Measurements from ENCODE around the gene NFX1. TPM values are rescaled to one million over a fixed set of nuclear protein-coding genes. Genes with fewer than 3 reads are reported as not detected.
A peak's percentile ranks its signal among the peaks of the same experiment; 100 is the strongest.
"Not testable (repeated sequence)": the region's sequence is repeated elsewhere in the genome, so short reads cannot be mapped to it uniquely, and the experiment has no call there.

NFX1 gene
- total RNA-seq, 1 experiment from 2014 or later = 10.8 TPM

- no peak for DNase-seq (ENCODE audit: low read depth)
- in situ Hi-C loops (cut with HindIII; ENCODE audit: low pct_unique_long_range_greater_than_20kb, low sequenced_read_pairs) = no loop called here
Measured at GRCh38 chr9:33340186-33340585, 49.9 kb downstream of the NFX1 start.

GRCh38 chr9:33341182-33341581 lies 50.9 kb downstream of the NFX1 start:
- in situ Hi-C loops (cut with HindIII; ENCODE audit: low pct_unique_long_range_greater_than_20kb, low sequenced_read_pairs) = no loop called here
- no peak for DNase-seq (ENCODE audit: low read depth)

- DNase-seq (ENCODE audit: low read depth) = no peak
- in situ Hi-C loops (cut with HindIII; ENCODE audit: low pct_unique_long_range_greater_than_20kb, low sequenced_read_pairs) = no loop called here
Measured at GRCh38 chr9:33344145-33344544, 53.8 kb downstream of the NFX1 start.

- in situ Hi-C loops (cut with HindIII; ENCODE audit: low pct_unique_long_range_greater_than_20kb, low sequenced_read_pairs) = no loop called here
- DNase-seq (ENCODE audit: low read depth) = no peak
Measured at GRCh38 chr9:33346564-33346963, 56.2 kb downstream of the NFX1 start.

- no peak for DNase-seq (ENCODE audit: low read depth)
- in situ Hi-C loops (cut with HindIII; ENCODE audit: low pct_unique_long_range_greater_than_20kb, low sequenced_read_pairs) = no loop called here
Measured at GRCh38 chr9:33348998-33349397, 58.7 kb downstream of the NFX1 start.

GRCh38 chr9:33349743-33350142 lies 59.4 kb downstream of the NFX1 start:
- DNase-seq (ENCODE audit: low read depth) = no peak
- in situ Hi-C loops (cut with HindIII; ENCODE audit: low pct_unique_long_range_greater_than_20kb, low sequenced_read_pairs) = no loop called here

- peak; percentile 64 for DNase-seq (ENCODE audit: low read depth)
- in situ Hi-C loops (cut with HindIII; ENCODE audit: low pct_unique_long_range_greater_than_20kb, low sequenced_read_pairs) = no loop called here
Measured at GRCh38 chr9:33350310-33350709, 60.0 kb downstream of the NFX1 start.

GRCh38 chr9:33351547-33351946 lies 61.2 kb downstream of the NFX1 start:
- DNase-seq (ENCODE audit: low read depth) = no peak
- in situ Hi-C loops (cut with HindIII; ENCODE audit: low pct_unique_long_range_greater_than_20kb, low sequenced_read_pairs) = no loop called here

GRCh38 chr9:33354651-33355211 lies 64.4 kb downstream of the NFX1 start:
- in situ Hi-C loops (cut with HindIII; ENCODE audit: low pct_unique_long_range_greater_than_20kb, low sequenced_read_pairs) = no loop called here
- no peak for DNase-seq (ENCODE audit: low read depth)

GRCh38 chr9:33355933-33356332 lies 65.6 kb downstream of the NFX1 start:
- DNase-seq (ENCODE audit: low read depth) = no peak
- in situ Hi-C loops (cut with HindIII; ENCODE audit: low pct_unique_long_range_greater_than_20kb, low sequenced_read_pairs) = no loop called here

- in situ Hi-C loops (cut with HindIII; ENCODE audit: low pct_unique_long_range_greater_than_20kb, low sequenced_read_pairs); DNase-seq (ENCODE audit: low read depth): not testable (repeated sequence)
Measured at GRCh38 chr9:33358641-33359040, 68.3 kb downstream of the NFX1 start.

- no peak for DNase-seq (ENCODE audit: low read depth)
- in situ Hi-C loops (cut with HindIII; ENCODE audit: low pct_unique_long_range_greater_than_20kb, low sequenced_read_pairs) = no loop called here
Measured at GRCh38 chr9:33364127-33364526, 73.8 kb downstream of the NFX1 start.

- DNase-seq (ENCODE audit: low read depth); in situ Hi-C loops (cut with HindIII; ENCODE audit: low pct_unique_long_range_greater_than_20kb, low sequenced_read_pairs): not testable (repeated sequence)
Measured at GRCh38 chr9:33364814-33365213, 74.5 kb downstream of the NFX1 start.

- DNase-seq (ENCODE audit: low read depth) = no peak
- in situ Hi-C loops (cut with HindIII; ENCODE audit: low pct_unique_long_range_greater_than_20kb, low sequenced_read_pairs) = no loop called here
Measured at GRCh38 chr9:33366979-33367480, 76.7 kb downstream of the NFX1 start.

- in situ Hi-C loops (cut with HindIII; ENCODE audit: low pct_unique_long_range_greater_than_20kb, low sequenced_read_pairs) = no loop called here
- no peak for DNase-seq (ENCODE audit: low read depth)
Measured at GRCh38 chr9:33372900-33373299, 82.6 kb downstream of the NFX1 start.

GRCh38 chr9:33374190-33374589 lies 83.9 kb downstream of the NFX1 start:
- DNase-seq (ENCODE audit: low read depth) = no peak
- in situ Hi-C loops (cut with HindIII; ENCODE audit: low pct_unique_long_range_greater_than_20kb, low sequenced_read_pairs) = no loop called here

- peak; percentile 62 for DNase-seq (ENCODE audit: low read depth)
- in situ Hi-C loops (cut with HindIII; ENCODE audit: low pct_unique_long_range_greater_than_20kb, low sequenced_read_pairs) = no loop called here
Measured at GRCh38 chr9:33374634-33375237, 84.4 kb downstream of the NFX1 start.

GRCh38 chr9:33375238-33375840 lies 85.0 kb downstream of the NFX1 start:
- in situ Hi-C loops (cut with HindIII; ENCODE audit: low pct_unique_long_range_greater_than_20kb, low sequenced_read_pairs) = no loop called here
- no peak for DNase-seq (ENCODE audit: low read depth)

- in situ Hi-C loops (cut with HindIII; ENCODE audit: low pct_unique_long_range_greater_than_20kb, low sequenced_read_pairs) = no loop called here
- no peak for DNase-seq (ENCODE audit: low read depth)
Measured at GRCh38 chr9:33375841-33376321, 85.6 kb downstream of the NFX1 start.

All from Caki2 (cell line).